Mucosa of descending colon (tissue), 3 donors: ENCODE data around the gene TGFBR2. TPM values are rescaled to one million over a fixed set of nuclear protein-coding genes. Genes with fewer than 3 reads are reported as not detected.

ENCODE experiments used
- ATAC-seq: fragments of 200-7000 bp; cut with Tn5 transposase; one replicate; pipeline ENCODE4 v1.9.1; 2020; ENCODE audit warnings: mild to moderate bottlenecking, moderate library complexity
- DNase-seq, 3 donors: peaks; one replicate each; pipeline ENCODE4 v3.0.0-alpha.2; 2020
- H3K36me3 ChIP-seq: fragments of 200-600 bp; one replicate; pipeline ENCODE4 v1.8.0; 2021; ENCODE audit warnings: low read depth, mild to moderate bottlenecking
- H3K4me1 ChIP-seq: fragments of 200-600 bp; one replicate; pipeline ENCODE4 v1.8.0; 2021; ENCODE audit warnings: low read depth, mild to moderate bottlenecking
- H3K4me3 ChIP-seq: fragments of 200-600 bp; one replicate; pipeline ENCODE4 v1.8.0; 2021; ENCODE audit warnings: mild to moderate bottlenecking
- H3K9me3 ChIP-seq: fragments of 200-600 bp; one replicate; pipeline ENCODE4 v1.8.0; 2021; ENCODE audit warnings: mild to moderate bottlenecking
- intact Hi-C, 2 donors: fragments of 100-400 bp; cut with DNase I in 1 of 2; cut with micrococcal nuclease in 1 of 2; formaldehyde crosslinking; loops; one replicate each; pipeline versions ENCODE4 v1.11.0 to v1.11.1; 2022; cut with DNase I, micrococcal nuclease
- total RNA-seq, 3 donors: library from RNA; stranded (reverse); fragmentation: NEBNext Ultra II Directional in 2 of 3; extraction: Animal tissue kit (Norgen Biotek cat#: 25700) in 2 of 3; gene quantifications; one replicate each; pipeline versions ENCODE4 v1.2.1 to v1.2.4, GENCODE V29; 2021 to 2023
- TF ChIP-seq, protein P1 (sequence below): fragments of 200-600 bp; IDR thresholded peaks from one replicate; pipeline ENCODE4 v1.8.0; 2022; ENCODE audit warnings: antibody characterized with exemption, mild to moderate bottlenecking
- donor health status: DM: no; HTN: no; CAD: no; lungs with moderate emphysema.
- donor health status: DM: no; HTN: no; CAD: no.
- donor health status: DM: no; HTN: yes; CAD: no.

Gene TGFBR2
- total RNA-seq, 3 donors from 2014 or later = 39.0 to 134 (median 71.4) TPM

DNA sequence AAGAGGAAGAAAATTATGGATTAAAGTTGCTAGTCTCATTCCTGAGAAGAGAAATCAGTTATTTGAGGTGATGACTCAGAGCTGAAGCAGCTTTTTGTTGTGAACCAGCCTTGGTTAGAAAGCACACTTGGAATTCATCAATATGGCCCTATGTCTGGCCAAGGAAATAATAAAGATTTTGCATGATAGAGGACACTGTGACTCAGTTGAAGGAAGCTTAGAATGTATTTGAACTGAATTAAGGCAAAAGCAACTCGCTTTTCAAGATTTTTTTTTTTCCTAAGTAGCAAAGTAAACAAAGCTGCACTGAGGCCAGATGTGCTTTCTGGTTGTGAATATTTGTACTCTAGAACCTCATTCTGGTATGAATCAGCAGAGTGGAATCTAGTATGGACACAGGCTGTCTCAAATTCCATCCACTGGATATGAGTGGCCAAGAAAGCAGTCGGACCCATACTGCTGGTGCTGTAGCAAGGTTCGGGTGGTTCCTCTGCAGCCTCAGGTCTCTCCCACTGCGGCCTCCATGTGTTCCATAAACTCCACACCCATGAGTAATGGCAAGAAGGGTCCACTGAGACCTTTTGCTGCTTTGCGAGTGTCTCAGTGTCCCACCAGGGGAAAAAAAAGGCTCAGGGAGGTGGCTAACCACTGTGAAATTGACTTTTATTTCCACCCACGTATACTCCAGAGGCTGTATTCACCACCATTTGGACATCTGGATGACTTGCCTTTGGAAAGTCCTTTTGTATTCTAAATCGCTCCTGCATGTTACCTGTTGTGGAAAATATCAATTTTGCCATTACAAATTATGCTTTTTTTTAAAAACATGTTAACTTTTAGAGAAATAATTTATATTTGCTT lies 53.1 kb downstream of the TGFBR2 start:
- Histone ChIP-seq H3K4me1 (peaks cover 11% of the 10 kb centered on the region), H3K4me3 (no peak overlapping the region), H3K36me3 (no peaks in the 10 kb centered on the region), H3K9me3 (no peaks in the 10 kb centered on the region)
- TF ChIP-seq, protein P1, sequence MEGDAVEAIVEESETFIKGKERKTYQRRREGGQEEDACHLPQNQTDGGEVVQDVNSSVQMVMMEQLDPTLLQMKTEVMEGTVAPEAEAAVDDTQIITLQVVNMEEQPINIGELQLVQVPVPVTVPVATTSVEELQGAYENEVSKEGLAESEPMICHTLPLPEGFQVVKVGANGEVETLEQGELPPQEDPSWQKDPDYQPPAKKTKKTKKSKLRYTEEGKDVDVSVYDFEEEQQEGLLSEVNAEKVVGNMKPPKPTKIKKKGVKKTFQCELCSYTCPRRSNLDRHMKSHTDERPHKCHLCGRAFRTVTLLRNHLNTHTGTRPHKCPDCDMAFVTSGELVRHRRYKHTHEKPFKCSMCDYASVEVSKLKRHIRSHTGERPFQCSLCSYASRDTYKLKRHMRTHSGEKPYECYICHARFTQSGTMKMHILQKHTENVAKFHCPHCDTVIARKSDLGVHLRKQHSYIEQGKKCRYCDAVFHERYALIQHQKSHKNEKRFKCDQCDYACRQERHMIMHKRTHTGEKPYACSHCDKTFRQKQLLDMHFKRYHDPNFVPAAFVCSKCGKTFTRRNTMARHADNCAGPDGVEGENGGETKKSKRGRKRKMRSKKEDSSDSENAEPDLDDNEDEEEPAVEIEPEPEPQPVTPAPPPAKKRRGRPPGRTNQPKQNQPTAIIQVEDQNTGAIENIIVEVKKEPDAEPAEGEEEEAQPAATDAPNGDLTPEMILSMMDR = no peak
- intact Hi-C loops = no loop called here
- peak; percentile 10 for ATAC-seq
- DNase-seq = no peak

DNA sequence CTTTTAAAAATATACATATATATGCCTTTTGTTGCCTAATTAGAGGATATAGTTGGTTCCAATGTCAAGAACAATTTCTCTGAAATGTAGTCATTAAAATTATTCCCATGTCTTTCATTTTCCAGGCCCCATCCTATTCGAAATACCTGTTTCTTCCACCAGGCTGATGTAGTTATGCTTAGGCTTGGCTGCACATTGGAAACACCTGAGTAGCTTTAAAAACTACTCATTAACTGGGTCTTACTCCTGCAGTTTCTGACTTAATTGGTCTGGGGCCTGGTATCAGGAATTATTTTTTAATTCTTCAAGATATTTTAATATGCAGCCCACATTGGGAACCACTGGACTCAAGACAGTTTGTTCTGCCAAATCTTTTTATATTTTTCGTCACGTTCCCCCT lies 53.7 kb downstream of the TGFBR2 start:
- TF ChIP-seq, protein P1 = no peak
- Histone ChIP-seq H3K4me3 (no peak overlapping the region), H3K9me3 (no peaks in the 10 kb centered on the region), H3K4me1 (peaks cover 11% of the 10 kb centered on the region), H3K36me3 (no peaks in the 10 kb centered on the region)
- ATAC-seq = no peak
- intact Hi-C loops = no loop called here
- no peak for DNase-seq

DNA sequence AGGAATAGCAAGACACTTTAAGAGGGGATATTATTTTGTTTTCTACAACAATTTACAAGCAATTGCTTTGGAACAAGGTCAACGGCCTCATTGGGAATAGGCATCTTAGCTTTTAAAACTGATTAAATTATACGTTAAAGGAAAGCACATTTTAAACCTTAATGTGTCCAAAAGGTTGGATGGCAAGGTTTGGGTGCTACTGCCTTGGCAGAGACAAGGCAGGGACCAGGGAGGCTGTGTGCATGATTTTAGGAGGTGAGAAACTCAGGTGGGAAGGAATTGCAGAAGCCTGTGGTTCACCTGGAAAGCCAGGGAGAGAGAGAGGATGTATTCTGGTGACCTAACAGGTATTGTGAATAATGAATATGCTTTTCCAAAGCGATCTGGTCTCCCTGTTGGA lies 54.3 kb downstream of the TGFBR2 start:
- Histone ChIP-seq H3K4me3 (no peak overlapping the region), H3K36me3 (no peaks in the 10 kb centered on the region), H3K4me1 (peaks cover 11% of the 10 kb centered on the region), H3K9me3 (no peaks in the 10 kb centered on the region)
- intact Hi-C loops = no loop called here
- TF ChIP-seq, protein P1 = no peak
- no peak for ATAC-seq
- no peak for DNase-seq

- Histone ChIP-seq H3K4me3 (no peak overlapping the region), H3K9me3 (no peaks in the 10 kb centered on the region), H3K36me3 (no peaks in the 10 kb centered on the region), H3K4me1 (peaks cover 11% of the 10 kb centered on the region)
- TF ChIP-seq, protein P1 = no peak
- intact Hi-C loops = no loop called here
- ATAC-seq (no peak), DNase-seq (no peak)
These were observed 54.9 kb downstream of the TGFBR2 start for GRCh38 chr3:30661098-30661873.

DNA sequence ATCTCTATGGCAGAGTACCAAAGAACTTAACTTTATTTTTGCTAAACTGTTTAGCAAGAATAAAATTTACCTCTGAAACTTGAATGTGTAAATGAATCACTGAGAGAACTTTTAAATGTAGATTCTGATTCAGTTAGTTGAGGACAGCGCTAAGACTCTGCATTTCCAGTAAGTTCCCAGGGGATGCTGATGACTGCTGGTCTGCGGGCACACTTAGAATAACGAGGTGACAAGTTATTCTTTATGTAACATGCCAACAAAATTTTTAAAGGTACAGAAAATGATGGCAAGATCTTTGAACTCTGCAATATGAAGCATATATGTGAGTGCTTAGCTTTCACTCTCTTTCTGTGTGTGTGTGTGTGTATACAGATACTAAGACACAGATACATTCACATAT lies 56.4 kb downstream of the TGFBR2 start:
- ATAC-seq (no peak), DNase-seq (no peak)
- Histone ChIP-seq H3K4me3 (no peak overlapping the region), H3K36me3 (no peaks in the 10 kb centered on the region), H3K4me1 (peaks cover 11% of the 10 kb centered on the region), H3K9me3 (no peaks in the 10 kb centered on the region)
- intact Hi-C loops = no loop called here
- TF ChIP-seq, protein P1 = no peak
